HepG2 (cell line): ENCODE data around the gene UNC119B. TPM values are rescaled to one million over a fixed set of nuclear protein-coding genes. Genes with fewer than 3 reads are reported as not detected.
A peak's percentile ranks its signal among the peaks of the same experiment; 100 is the strongest.

Experiments
- CCAR2 ChIP-seq: fragments of 200-400 bp; formaldehyde crosslinking; optimal IDR thresholded peaks from 2 replicates; pipeline ENCODE3; 2018; ENCODE audit warnings: low read depth, mild to moderate bottlenecking, low read length, moderate library complexity
- ELF1 ChIP-seq: sonication (generic); formaldehyde crosslinking; IDR thresholded peaks from 2 replicates; pipeline ENCODE4 v1.4.0; 2020; ENCODE audit warnings: missing genetic modification reagents
- GLI4 ChIP-seq: sonication (generic); formaldehyde crosslinking; IDR thresholded peaks from 2 replicates; pipeline ENCODE4 v1.5.1; 2020; ENCODE audit warnings: missing genetic modification reagents, mild to moderate bottlenecking, moderate library complexity, borderline replicate concordance
- HDAC6 ChIP-seq: fragments of 200-600 bp; sonication (generic); IDR thresholded peaks from 2 replicates; pipeline ENCODE4 v1.7.0; 2017; ENCODE audit warnings: mild to moderate bottlenecking, antibody characterized with exemption, low read length, low read depth
- JUND ChIP-seq: sonication (generic); formaldehyde crosslinking; IDR thresholded peaks from 2 replicates; pipeline ENCODE4 v1.8.0; 2022; ENCODE audit warnings: mild to moderate bottlenecking, missing genetic modification reagents
- MAFG ChIP-seq: sonication (generic); formaldehyde crosslinking; IDR thresholded peaks from 2 replicates; pipeline ENCODE4 v1.5.1; 2020; ENCODE audit warnings: mild to moderate bottlenecking, missing genetic modification reagents
- MIER3 ChIP-seq: IDR thresholded peaks from 2 replicates; pipeline ENCODE4 v1.6.1; 2016; ENCODE audit warnings: missing compliant biosample characterization, borderline replicate concordance
- MXD4 ChIP-seq: IDR thresholded peaks from 2 replicates; pipeline ENCODE4 v1.6.1; 2016; ENCODE audit warnings: mild to moderate bottlenecking, missing biosample characterization, missing genetic modification reagents
- REL ChIP-seq: sonication (generic); formaldehyde crosslinking; conservative IDR thresholded peaks from 2 replicates; pipeline ENCODE4 v1.8.0; 2022; ENCODE audit warnings: mild to moderate bottlenecking, missing genetic modification reagents, moderate library complexity
- REPIN1 ChIP-seq: sonication (generic); formaldehyde crosslinking; IDR thresholded peaks from 2 replicates; pipeline ENCODE4 v1.8.0; 2022; ENCODE audit warnings: missing genetic modification reagents, low read depth, mild to moderate bottlenecking, borderline replicate concordance
- SALL1 ChIP-seq: sonication (generic); formaldehyde crosslinking; IDR thresholded peaks from 2 replicates; pipeline ENCODE4 v1.8.0; 2022; ENCODE audit warnings: mild to moderate bottlenecking, missing genetic modification reagents
- SRF ChIP-seq: IDR thresholded peaks from 2 replicates; pipeline ENCODE4 v1.6.1; 2011; ENCODE audit warnings: mild to moderate bottlenecking, low read depth, low read length, moderate library complexity
- ZFP62 ChIP-seq: sonication (generic); formaldehyde crosslinking; IDR thresholded peaks from 2 replicates; pipeline ENCODE4 v1.4.0; 2020; ENCODE audit warnings: missing genetic modification reagents
- ZKSCAN1 ChIP-seq: fragments of 150-350 bp; IDR thresholded peaks from 2 replicates; pipeline ENCODE4 v1.6.1; 2014; ENCODE audit warnings: low read length
- ZMYM4 ChIP-seq: sonication (generic); formaldehyde crosslinking; IDR thresholded peaks from 2 replicates; pipeline ENCODE4 v1.8.1; 2023; ENCODE audit warnings: mild to moderate bottlenecking, missing genetic modification reagents
- ZNF180 ChIP-seq: sonication (generic); formaldehyde crosslinking; IDR thresholded peaks from 2 replicates; pipeline ENCODE4 v1.4.0; 2020; ENCODE audit warnings: low read depth, missing genetic modification reagents, borderline replicate concordance
- ZNF543 ChIP-seq: sonication (generic); formaldehyde crosslinking; IDR thresholded peaks from 2 replicates; pipeline ENCODE4 v1.4.0; 2020; ENCODE audit warnings: mild to moderate bottlenecking, missing genetic modification reagents
- ZNF749 ChIP-seq: sonication (generic); formaldehyde crosslinking; IDR thresholded peaks from 2 replicates; pipeline ENCODE4 v1.8.0; 2022; ENCODE audit warnings: mild to moderate bottlenecking, missing genetic modification reagents, moderate library complexity, borderline replicate concordance
- ZNF792 ChIP-seq: IDR thresholded peaks from 2 replicates; pipeline ENCODE4 v1.6.1; 2016
- ZSCAN21 ChIP-seq: sonication (generic); formaldehyde crosslinking; IDR thresholded peaks from 2 replicates; pipeline ENCODE4 v1.8.0; 2022; ENCODE audit warnings: mild to moderate bottlenecking, missing genetic modification reagents, moderate library complexity, borderline replicate concordance
- polyA plus RNA-seq, 8 experiments: library from polyadenylated mRNA; depleted of rRNA in 3 of 8; stranded (reverse) in 7 of 8; unstranded in 1 of 8; fragments of >200 nt; fragmentation: Illumina TruSeq in 4 of 8; extraction: Trizol in 4 of 8; gene quantifications; 2 replicates each; pipeline versions ENCODE4 v1.2.1 to v1.2.3, GENCODE V29; 2011 to 2016; ENCODE audit warnings: low read depth in 4 of 8, missing spikeins in 1 of 8, mixed read lengths in 1 of 8; ENCODE audit not compliant: insufficient read depth in 1 of 8
- total RNA-seq, 5 experiments: library from RNA; depleted of rRNA; stranded (reverse); fragments of >200 nt; fragmentation: Illumina TruSeq; extraction: Trizol; gene quantifications; 2 replicates each; pipeline ENCODE4 v1.2.3, GENCODE V29; 2016; ENCODE audit warnings: low read depth in 1 of 5
- TF ChIP-seq, protein P1 (sequence below): IDR thresholded peaks from 2 replicates; pipeline ENCODE4 v1.6.1; 2016; ENCODE audit warnings: low read depth, control low read depth
- TF ChIP-seq, protein P2 (sequence below): sonication (generic); formaldehyde crosslinking; IDR thresholded peaks from 2 replicates; pipeline ENCODE4 v1.8.0; 2022; ENCODE audit warnings: mild to moderate bottlenecking, missing genetic modification reagents, moderate library complexity
- TF ChIP-seq, protein P3 (sequence below), 2 experiments: sonication (generic) in 1 of 2; formaldehyde crosslinking in 1 of 2; IDR thresholded peaks; 2 replicates each; pipeline versions ENCODE4 v1.4.0 to v1.6.1; 2018 to 2020; ENCODE audit warnings: missing genetic modification reagents in 2 of 2, borderline replicate concordance in 1 of 2, low read depth in 1 of 2, mild to moderate bottlenecking in 1 of 2, missing biosample characterization in 1 of 2
- TF ChIP-seq, protein P4 (sequence below): sonication (generic); formaldehyde crosslinking; IDR thresholded peaks from 2 replicates; pipeline ENCODE4 v1.4.0; 2020; ENCODE audit warnings: missing genetic modification reagents, low read depth, mild to moderate bottlenecking, borderline replicate concordance

UNC119B gene
- total and polyA plus RNA-seq, 2 of the 13 experiments (the other 11 are each of a cell fraction or from before 2014, with no cell fraction given) = 19.6 to 19.7 TPM

DNA sequence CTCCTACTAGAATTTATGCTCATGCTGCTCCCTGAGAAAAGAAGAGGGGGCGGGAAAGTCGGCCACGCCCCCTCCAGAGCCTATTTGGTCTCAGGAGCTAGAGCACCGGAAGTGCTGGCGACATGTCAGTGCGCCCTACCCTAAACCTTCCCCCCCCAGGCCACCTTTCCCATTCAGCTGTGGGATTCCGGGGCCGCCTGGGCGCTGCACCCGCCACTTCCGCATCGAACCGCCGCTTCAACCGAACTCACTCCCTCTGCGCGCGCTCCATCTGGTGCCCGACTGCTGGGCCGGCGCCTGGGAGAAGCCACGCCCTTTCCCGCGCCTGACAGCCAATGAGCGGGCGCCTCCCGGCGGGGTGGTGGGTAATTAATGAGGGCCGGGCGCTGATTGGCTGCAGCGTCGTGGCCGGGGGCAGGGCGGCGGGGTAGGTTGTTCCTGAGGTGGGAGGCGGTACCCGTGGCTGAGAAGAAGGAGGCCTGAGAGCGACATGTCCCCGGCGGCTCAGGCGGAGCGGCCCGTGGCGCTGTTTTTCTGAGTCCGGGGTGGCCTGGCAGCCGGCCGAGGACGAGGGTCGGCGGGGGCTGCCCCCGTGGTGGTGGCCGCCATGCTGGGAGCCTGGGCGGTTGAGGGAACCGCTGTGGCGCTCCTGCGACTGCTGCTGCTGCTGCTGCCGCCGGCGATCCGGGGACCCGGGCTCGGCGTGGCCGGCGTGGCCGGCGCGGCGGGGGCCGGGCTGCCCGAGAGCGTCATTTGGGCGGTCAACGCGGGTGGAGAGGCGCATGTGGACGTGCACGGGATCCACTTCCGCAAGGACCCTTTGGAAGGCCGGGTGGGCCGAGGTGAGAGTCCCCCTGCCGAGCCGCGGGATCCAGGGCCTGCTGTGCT, 23.3 kb upstream of the UNC119B start, which contains the start of gene MLEC (continued):
- TF ChIP-seq, protein P1, sequence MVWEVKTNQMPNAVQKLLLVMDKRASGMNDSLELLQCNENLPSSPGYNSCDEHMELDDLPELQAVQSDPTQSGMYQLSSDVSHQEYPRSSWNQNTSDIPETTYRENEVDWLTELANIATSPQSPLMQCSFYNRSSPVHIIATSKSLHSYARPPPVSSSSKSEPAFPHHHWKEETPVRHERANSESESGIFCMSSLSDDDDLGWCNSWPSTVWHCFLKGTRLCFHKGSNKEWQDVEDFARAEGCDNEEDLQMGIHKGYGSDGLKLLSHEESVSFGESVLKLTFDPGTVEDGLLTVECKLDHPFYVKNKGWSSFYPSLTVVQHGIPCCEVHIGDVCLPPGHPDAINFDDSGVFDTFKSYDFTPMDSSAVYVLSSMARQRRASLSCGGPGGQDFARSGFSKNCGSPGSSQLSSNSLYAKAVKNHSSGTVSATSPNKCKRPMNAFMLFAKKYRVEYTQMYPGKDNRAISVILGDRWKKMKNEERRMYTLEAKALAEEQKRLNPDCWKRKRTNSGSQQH (CRISPR knock-in tag) = no peak
- no peak for TF ChIP-seq ZFP62 (CRISPR knock-in tag)
- TF ChIP-seq ZKSCAN1 = no peak
- TF ChIP-seq CCAR2 = peak; percentile 60
- peak; percentile 82; the same call in 1 of the 2 replicates for TF ChIP-seq ZSCAN21 (CRISPR knock-in tag)
- TF ChIP-seq, protein P2, sequence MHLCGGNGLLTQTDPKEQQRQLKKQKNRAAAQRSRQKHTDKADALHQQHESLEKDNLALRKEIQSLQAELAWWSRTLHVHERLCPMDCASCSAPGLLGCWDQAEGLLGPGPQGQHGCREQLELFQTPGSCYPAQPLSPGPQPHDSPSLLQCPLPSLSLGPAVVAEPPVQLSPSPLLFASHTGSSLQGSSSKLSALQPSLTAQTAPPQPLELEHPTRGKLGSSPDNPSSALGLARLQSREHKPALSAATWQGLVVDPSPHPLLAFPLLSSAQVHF (CRISPR knock-in tag) = no peak
- peak; percentile 53; the same call in 1 of the 2 replicates for TF ChIP-seq ZNF792 (CRISPR knock-in tag)
- TF ChIP-seq, protein P3, sequence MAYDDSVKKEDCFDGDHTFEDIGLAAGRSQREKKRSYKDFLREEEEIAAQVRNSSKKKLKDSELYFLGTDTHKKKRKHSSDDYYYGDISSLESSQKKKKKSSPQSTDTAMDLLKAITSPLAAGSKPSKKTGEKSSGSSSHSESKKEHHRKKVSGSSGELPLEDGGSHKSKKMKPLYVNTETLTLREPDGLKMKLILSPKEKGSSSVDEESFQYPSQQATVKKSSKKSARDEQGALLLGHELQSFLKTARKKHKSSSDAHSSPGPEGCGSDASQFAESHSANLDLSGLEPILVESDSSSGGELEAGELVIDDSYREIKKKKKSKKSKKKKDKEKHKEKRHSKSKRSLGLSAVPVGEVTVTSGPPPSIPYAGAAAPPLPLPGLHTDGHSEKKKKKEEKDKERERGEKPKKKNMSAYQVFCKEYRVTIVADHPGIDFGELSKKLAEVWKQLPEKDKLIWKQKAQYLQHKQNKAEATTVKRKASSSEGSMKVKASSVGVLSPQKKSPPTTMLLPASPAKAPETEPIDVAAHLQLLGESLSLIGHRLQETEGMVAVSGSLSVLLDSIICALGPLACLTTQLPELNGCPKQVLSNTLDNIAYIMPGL (CRISPR knock-in tag; IDR thresholded peaks at IDR 0.05; ENCODE audit: borderline replicate concordance in 1 of 2, low read depth in 1 of 2) = peak in 1 of 2 experiments; percentile 16; a peak in 1 of 4 replicates
- no peak for TF ChIP-seq HDAC6
- TF ChIP-seq ZNF543 (CRISPR knock-in tag) = 0 out of 2 replicates have a peak, but pooled peaks have one; percentile 71
- no peak; the same call in 1 of the 2 replicates for TF ChIP-seq MXD4 (CRISPR knock-in tag)
- TF ChIP-seq SRF = no peak; the same call in 1 of the 2 replicates
- TF ChIP-seq JUND (CRISPR knock-in tag) = 0 out of 2 replicates have a peak, but pooled peaks have one; percentile 28
- TF ChIP-seq ZMYM4 (CRISPR knock-in tag) = peak; percentile 77
- TF ChIP-seq REL (CRISPR knock-in tag) = no peak
- no peak for TF ChIP-seq MIER3 (CRISPR knock-in tag)
- TF ChIP-seq REPIN1 (CRISPR knock-in tag) = peak; percentile 80; the same call in 1 of the 2 replicates
- peak; percentile 78; the same call in 1 of the 2 replicates for TF ChIP-seq ZNF749
- TF ChIP-seq GLI4 (CRISPR knock-in tag) = 0 out of 2 replicates have a peak, but pooled peaks have one; percentile 4
- TF ChIP-seq ZNF180 (CRISPR knock-in tag) = no peak
- peak; percentile 73 for TF ChIP-seq SALL1 (CRISPR knock-in tag)
- TF ChIP-seq MAFG = no peak
- TF ChIP-seq, protein P4, sequence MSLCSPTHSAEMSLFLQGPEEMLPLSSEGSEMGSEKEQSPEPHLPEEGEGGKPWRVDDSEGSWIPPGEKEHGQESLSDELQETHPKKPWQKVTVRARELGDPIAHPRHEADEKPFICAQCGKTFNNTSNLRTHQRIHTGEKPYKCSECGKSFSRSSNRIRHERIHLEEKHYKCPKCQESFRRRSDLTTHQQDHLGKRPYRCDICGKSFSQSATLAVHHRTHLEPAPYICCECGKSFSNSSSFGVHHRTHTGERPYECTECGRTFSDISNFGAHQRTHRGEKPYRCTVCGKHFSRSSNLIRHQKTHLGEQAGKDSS (CRISPR knock-in tag) = peak; percentile 70; the same call in 1 of the 2 replicates
- peak; percentile 96 for TF ChIP-seq ELF1 (CRISPR knock-in tag)
